K562 (cell line): ENCODE data around the gene TCF25. TPM values are rescaled to one million over a fixed set of nuclear protein-coding genes. Genes with fewer than 3 reads are reported as not detected.

Experiments used
- ARNT ChIP-seq, 2 experiments: fragments of 450-650 bp; IDR thresholded peaks; 2 replicates each; pipeline ENCODE4 v1.6.1; 2016; ENCODE audit warnings: mild to moderate bottlenecking in 1 of 2
- EHMT2 ChIP-seq: fragments of 450-650 bp; IDR thresholded peaks from 2 replicates; pipeline ENCODE4 v1.6.1; 2018; ENCODE audit warnings: antibody characterized with exemption
- FOXA1 ChIP-seq: fragments of 450-650 bp; IDR thresholded peaks from 2 replicates; pipeline ENCODE4 v1.6.1; 2016; ENCODE audit warnings: mild to moderate bottlenecking, borderline replicate concordance
- GATAD2A ChIP-seq: fragments of 450-650 bp; IDR thresholded peaks from 2 replicates; pipeline ENCODE4 v1.6.1; 2017
- HDGF ChIP-seq: fragments of 450-650 bp; IDR thresholded peaks from 2 replicates; pipeline ENCODE4 v1.6.1; 2016
- MAFG ChIP-seq: fragments of 450-650 bp; conservative IDR thresholded peaks from 2 replicates; pipeline ENCODE4 v1.6.1; 2016; ENCODE audit warnings: missing genetic modification characterization, missing compliant biosample characterization
- MYNN ChIP-seq, 2 experiments: sonication (generic); formaldehyde crosslinking in 1 of 2; IDR thresholded peaks; 2 replicates each; pipeline versions ENCODE4 v1.5.0 to v1.6.1; 2016 to 2020; ENCODE audit warnings: antibody characterized with exemption in 1 of 2, missing genetic modification reagents in 1 of 2
- NFE2 ChIP-seq: IDR thresholded peaks from 2 replicates; pipeline ENCODE4 v1.6.1; 2014; ENCODE audit warnings: antibody characterized with exemption, low read depth
- NFXL1 ChIP-seq: fragments of 450-650 bp; formaldehyde crosslinking; IDR thresholded peaks from 2 replicates; pipeline ENCODE4 v1.4.0; 2021; ENCODE audit warnings: mild to moderate bottlenecking
- NONO ChIP-seq, 2 experiments: fragments of 200-400 bp in 1 of 2; fragments of 450-650 bp in 1 of 2; formaldehyde crosslinking in 1 of 2; IDR thresholded peaks; 2 replicates each; pipeline ENCODE4 v1.6.1; 2017; ENCODE audit warnings: low read depth in 2 of 2, mild to moderate bottlenecking in 2 of 2, moderate library complexity in 2 of 2, low read length in 1 of 2
- PREB ChIP-seq: sonication (generic); formaldehyde crosslinking; IDR thresholded peaks from 2 replicates; pipeline ENCODE4 v1.8.1; 2023; ENCODE audit warnings: mild to moderate bottlenecking, missing genetic modification reagents
- SMARCA4 ChIP-seq: fragments of 450-650 bp; IDR thresholded peaks from 2 replicates; pipeline ENCODE4 v1.6.1; 2016
- STAT5A ChIP-seq: IDR thresholded peaks from 2 replicates; pipeline ENCODE4 v1.6.1; 2012; ENCODE audit warnings: low read length, inconsistent platforms, borderline replicate concordance
- U2AF1 ChIP-seq: fragments of 200-400 bp; formaldehyde crosslinking; optimal IDR thresholded peaks from 2 replicates; pipeline ENCODE3; 2017; ENCODE audit warnings: mild to moderate bottlenecking, low read depth, low read length, moderate library complexity
- polyA plus RNA-seq, 8 experiments: library from polyadenylated mRNA; depleted of rRNA in 4 of 8; stranded (reverse) in 5 of 8; unstranded in 3 of 8; fragments of >200 nt; fragmentation: Nextera tagmentation in 2 of 8; fragmentation: Illumina TruSeq in 1 of 8; extraction: Ambion mirVana in 2 of 8; extraction: Trizol in 1 of 8; gene quantifications; 2 replicates each; pipeline versions ENCODE4 v1.2.1 to v1.2.3, GENCODE V29; 2011 to 2014; ENCODE audit warnings: inconsistent platforms in 1 of 8, missing spikeins in 1 of 8
- total RNA-seq, 7 experiments: library from RNA; depleted of rRNA in 6 of 7; stranded (reverse); fragments of >200 nt in 6 of 7; fragmentation: Illumina TruSeq in 2 of 7; extraction: Trizol in 2 of 7; gene quantifications; 2 replicates each; pipeline versions ENCODE4 v1.2.1 to v1.2.3, GENCODE V29; 2011 to 2021; ENCODE audit warnings: low replicate concordance in 1 of 7
- TF ChIP-seq, protein P1 (sequence below): fragments of 200-400 bp; formaldehyde crosslinking; IDR thresholded peaks from 2 replicates; pipeline ENCODE4 v1.6.1; 2017; ENCODE audit warnings: mild to moderate bottlenecking, low read depth, low read length, moderate library complexity
- TF ChIP-seq, protein P2 (sequence below): fragments of 450-650 bp; formaldehyde crosslinking; IDR thresholded peaks from 2 replicates; pipeline ENCODE4 v1.4.0; 2020; ENCODE audit warnings: mild to moderate bottlenecking, mixed read lengths
- TF ChIP-seq, protein P3 (sequence below): fragments of 450-650 bp; IDR thresholded peaks from 2 replicates; pipeline ENCODE4 v1.6.1; 2018; ENCODE audit warnings: mild to moderate bottlenecking, low read depth; ENCODE audit not compliant: partially characterized antibody
- TF ChIP-seq, protein P4 (sequence below), 2 experiments: fragments of 450-650 bp in 1 of 2; IDR thresholded peaks; 2 replicates each; pipeline ENCODE4 v1.6.1; 2011 to 2017; ENCODE audit warnings: low read depth in 2 of 2, antibody characterized with exemption in 1 of 2, borderline replicate concordance in 1 of 2, low read length in 1 of 2, mild to moderate bottlenecking in 1 of 2, mixed read lengths in 1 of 2; ENCODE audit not compliant: control insufficient read depth in 1 of 2

The TCF25 gene
- total and polyA plus RNA-seq, 9 of the 15 experiments (the other 6 are each of a cell fraction or from before 2014, with no cell fraction given), result 9.0 to 154 (median 83.8) TPM

DNA sequence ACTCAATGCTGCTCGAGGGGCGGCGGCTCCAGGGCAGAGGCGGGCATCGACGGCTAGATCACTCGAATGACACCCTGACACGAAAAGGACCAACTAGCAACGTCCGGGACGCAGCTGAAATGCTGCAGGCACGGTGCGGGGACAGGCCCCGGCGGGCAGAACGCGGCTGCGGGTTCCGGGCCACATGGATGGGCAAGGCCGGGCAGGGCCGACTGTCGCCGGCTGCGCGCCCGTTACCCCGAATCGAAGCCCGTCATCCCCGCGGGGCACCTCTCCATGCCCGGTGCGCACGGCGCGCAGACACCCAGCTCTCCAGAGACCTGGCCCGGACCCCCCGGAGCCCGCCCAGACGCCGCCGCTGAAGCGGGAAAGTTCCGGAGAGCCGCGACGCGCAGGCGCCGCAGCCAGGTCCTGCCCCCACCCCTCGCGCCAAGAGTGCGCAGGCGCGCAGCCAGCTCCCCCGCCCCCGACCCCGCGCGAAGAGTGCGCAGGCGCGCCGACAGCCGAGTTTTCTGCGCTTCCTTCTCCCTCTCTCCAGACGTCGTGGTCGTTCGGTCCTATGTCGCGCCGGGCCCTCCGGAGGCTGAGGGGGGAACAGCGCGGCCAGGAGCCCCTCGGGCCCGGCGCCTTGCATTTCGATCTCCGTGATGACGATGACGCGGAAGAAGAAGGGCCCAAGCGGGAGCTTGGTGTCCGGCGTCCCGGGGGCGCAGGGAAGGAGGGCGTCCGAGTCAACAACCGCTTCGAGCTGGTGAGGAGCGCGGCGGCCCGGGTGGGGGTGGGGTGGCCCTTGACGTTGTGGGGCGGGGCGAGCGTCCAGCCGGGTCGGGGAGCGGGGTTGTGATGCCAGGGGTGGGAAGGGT is at the start of gene TCF25 (continued):
- TF ChIP-seq, protein P1, sequence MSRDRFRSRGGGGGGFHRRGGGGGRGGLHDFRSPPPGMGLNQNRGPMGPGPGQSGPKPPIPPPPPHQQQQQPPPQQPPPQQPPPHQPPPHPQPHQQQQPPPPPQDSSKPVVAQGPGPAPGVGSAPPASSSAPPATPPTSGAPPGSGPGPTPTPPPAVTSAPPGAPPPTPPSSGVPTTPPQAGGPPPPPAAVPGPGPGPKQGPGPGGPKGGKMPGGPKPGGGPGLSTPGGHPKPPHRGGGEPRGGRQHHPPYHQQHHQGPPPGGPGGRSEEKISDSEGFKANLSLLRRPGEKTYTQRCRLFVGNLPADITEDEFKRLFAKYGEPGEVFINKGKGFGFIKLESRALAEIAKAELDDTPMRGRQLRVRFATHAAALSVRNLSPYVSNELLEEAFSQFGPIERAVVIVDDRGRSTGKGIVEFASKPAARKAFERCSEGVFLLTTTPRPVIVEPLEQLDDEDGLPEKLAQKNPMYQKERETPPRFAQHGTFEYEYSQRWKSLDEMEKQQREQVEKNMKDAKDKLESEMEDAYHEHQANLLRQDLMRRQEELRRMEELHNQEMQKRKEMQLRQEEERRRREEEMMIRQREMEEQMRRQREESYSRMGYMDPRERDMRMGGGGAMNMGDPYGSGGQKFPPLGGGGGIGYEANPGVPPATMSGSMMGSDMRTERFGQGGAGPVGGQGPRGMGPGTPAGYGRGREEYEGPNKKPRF, result no peak
- TF ChIP-seq HDGF (no peak), NFE2 (no peak), MAFG (tag) (no peak), FOXA1 (no peak), PREB (CRISPR knock-in tag) (no peak), GATAD2A (0 out of 2 replicates have a peak, but pooled peaks have one; percentile 16), ARNT (IDR thresholded peaks at IDR 0.05) (no peak), NONO (IDR thresholded peaks at IDR 0.05; ENCODE audit: low read depth in 2 of 2, low read length in 1 of 2) (peak in 1 of 2 experiments; percentile 63; a peak in 2 of 4 replicates), EHMT2 (no peak), SMARCA4 (0 out of 2 replicates have a peak, but pooled peaks have one; percentile 0), NFXL1 (CRISPR knock-in tag) (no peak), MYNN (IDR thresholded peaks at IDR 0.05) (no peak), MYNN (CRISPR knock-in tag; IDR thresholded peaks at IDR 0.05) (no peak), U2AF1 (no peak), STAT5A (no peak)
- TF ChIP-seq, protein P2, sequence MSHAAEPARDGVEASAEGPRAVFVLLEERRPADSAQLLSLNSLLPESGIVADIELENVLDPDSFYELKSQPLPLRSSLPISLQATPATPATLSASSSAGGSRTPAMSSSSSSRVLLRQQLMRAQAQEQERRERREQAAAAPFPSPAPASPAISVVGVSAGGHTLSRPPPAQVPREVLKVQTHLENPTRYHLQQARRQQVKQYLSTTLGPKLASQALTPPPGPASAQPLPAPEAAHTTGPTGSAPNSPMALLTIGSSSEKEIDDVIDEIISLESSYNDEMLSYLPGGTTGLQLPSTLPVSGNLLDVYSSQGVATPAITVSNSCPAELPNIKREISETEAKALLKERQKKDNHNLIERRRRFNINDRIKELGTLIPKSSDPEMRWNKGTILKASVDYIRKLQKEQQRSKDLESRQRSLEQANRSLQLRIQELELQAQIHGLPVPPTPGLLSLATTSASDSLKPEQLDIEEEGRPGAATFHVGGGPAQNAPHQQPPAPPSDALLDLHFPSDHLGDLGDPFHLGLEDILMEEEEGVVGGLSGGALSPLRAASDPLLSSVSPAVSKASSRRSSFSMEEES (CRISPR knock-in tag), result no peak
- TF ChIP-seq, protein P3, sequence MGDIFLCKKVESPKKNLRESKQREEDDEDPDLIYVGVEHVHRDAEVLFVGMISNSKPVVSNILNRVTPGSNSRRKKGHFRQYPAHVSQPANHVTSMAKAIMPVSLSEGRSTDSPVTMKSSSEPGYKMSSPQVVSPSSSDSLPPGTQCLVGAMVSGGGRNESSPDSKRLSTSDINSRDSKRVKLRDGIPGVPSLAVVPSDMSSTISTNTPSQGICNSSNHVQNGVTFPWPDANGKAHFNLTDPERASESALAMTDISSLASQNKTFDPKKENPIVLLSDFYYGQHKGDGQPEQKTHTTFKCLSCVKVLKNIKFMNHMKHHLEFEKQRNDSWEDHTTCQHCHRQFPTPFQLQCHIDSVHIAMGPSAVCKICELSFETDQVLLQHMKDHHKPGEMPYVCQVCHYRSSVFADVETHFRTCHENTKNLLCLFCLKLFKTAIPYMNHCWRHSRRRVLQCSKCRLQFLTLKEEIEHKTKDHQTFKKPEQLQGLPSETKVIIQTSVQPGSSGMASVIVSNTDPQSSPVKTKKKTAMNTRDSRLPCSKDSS, result no peak
- TF ChIP-seq, protein P4, sequence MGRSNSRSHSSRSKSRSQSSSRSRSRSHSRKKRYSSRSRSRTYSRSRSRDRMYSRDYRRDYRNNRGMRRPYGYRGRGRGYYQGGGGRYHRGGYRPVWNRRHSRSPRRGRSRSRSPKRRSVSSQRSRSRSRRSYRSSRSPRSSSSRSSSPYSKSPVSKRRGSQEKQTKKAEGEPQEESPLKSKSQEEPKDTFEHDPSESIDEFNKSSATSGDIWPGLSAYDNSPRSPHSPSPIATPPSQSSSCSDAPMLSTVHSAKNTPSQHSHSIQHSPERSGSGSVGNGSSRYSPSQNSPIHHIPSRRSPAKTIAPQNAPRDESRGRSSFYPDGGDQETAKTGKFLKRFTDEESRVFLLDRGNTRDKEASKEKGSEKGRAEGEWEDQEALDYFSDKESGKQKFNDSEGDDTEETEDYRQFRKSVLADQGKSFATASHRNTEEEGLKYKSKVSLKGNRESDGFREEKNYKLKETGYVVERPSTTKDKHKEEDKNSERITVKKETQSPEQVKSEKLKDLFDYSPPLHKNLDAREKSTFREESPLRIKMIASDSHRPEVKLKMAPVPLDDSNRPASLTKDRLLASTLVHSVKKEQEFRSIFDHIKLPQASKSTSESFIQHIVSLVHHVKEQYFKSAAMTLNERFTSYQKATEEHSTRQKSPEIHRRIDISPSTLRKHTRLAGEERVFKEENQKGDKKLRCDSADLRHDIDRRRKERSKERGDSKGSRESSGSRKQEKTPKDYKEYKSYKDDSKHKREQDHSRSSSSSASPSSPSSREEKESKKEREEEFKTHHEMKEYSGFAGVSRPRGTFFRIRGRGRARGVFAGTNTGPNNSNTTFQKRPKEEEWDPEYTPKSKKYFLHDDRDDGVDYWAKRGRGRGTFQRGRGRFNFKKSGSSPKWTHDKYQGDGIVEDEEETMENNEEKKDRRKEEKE (IDR thresholded peaks at IDR 0.05; ENCODE audit: borderline replicate concordance in 1 of 2, control insufficient read depth in 1 of 2, low read depth in 2 of 2, low read length in 1 of 2), result no peak
